HG02763 (cell line): ENCODE results near the gene DPH1.

Source experiments
- ATAC-seq: cut with Tn5 transposase; IDR thresholded peaks from one replicate; pipeline ENCODE4 v1.9.1; 2021; ENCODE audit warnings: mild to moderate bottlenecking, moderate library complexity; ENCODE audit not compliant: unreplicated experiment

The DPH1 gene

GRCh38 chr17:2048805-2049204 is 18.9 kb downstream of the DPH1 start:
- no peak for ATAC-seq

- ATAC-seq, result peak; percentile 51
Observed at GRCh38 chr17:2049333-2050299, 19.7 kb downstream of the DPH1 start.

GRCh38 chr17:2050300-2051060 is 20.5 kb downstream of the DPH1 start:
- ATAC-seq, result no peak

- no peak for ATAC-seq
Observed at GRCh38 chr17:2051061-2051932, 21.3 kb downstream of the DPH1 start.

GRCh38 chr17:2051933-2052559 is 22.1 kb downstream of the DPH1 start:
- no peak for ATAC-seq

- ATAC-seq, result no peak
Observed at GRCh38 chr17:2053380-2054261, 23.7 kb downstream of the DPH1 start.

GRCh38 chr17:2054262-2054511 is 24.2 kb downstream of the DPH1 start:
- no peak for ATAC-seq

GRCh38 chr17:2054512-2055291 is 24.7 kb downstream of the DPH1 start, which contains the start of gene HIC1:
TSS of gene HIC1 (plus strand) at chr17:2055103. CDS start at chr17:2056691, 1,588 bp downstream.
- ATAC-seq, result peak; percentile 32

GRCh38 chr17:2055292-2056205 is 25.6 kb downstream of the DPH1 start:
- ATAC-seq, result no peak

GRCh38 chr17:2056206-2057174 is 26.5 kb downstream of the DPH1 start:
- ATAC-seq, result no peak

- no peak for ATAC-seq
Observed at GRCh38 chr17:2057175-2057759, 27.3 kb downstream of the DPH1 start.

- no peak for ATAC-seq
Observed at GRCh38 chr17:2057760-2058585, 28.0 kb downstream of the DPH1 start.

- no peak for ATAC-seq
Observed at GRCh38 chr17:2058586-2059546, 28.9 kb downstream of the DPH1 start.
